Ascending aorta (tissue), 2 donors: ENCODE measurements around the gene SRSF10. TPM values are rescaled to one million over a fixed set of nuclear protein-coding genes. Genes with fewer than 3 reads are reported as not detected.

Experiments used
- DNase-seq, 2 donors: peaks; one replicate each; pipeline ENCODE4 v3.0.0-alpha.2; 2019; ENCODE audit warnings: low spot score in 2 of 2
- H3K27ac ChIP-seq, 2 donors: fragments of 200-600 bp; sonication (generic); one replicate each; pipeline ENCODE4 v1.5.1; 2016 to 2017; ENCODE audit warnings: mild to moderate bottlenecking in 1 of 2
- H3K27me3 ChIP-seq: fragments of 200-600 bp; sonication (generic); one replicate; pipeline ENCODE4 v1.5.1; 2017
- H3K36me3 ChIP-seq, 2 donors: fragments of 200-600 bp; sonication (generic); one replicate each; pipeline ENCODE4 v1.5.1; 2016
- H3K4me1 ChIP-seq, 2 donors: fragments of 200-600 bp; sonication (generic); one replicate each; pipeline ENCODE4 v1.5.1; 2016 to 2017; ENCODE audit warnings: mild to moderate bottlenecking in 1 of 2
- H3K4me3 ChIP-seq, 2 donors: fragments of 200-600 bp; sonication (generic); one replicate each; pipeline ENCODE4 v1.5.1; 2016 to 2017; ENCODE audit warnings: mild to moderate bottlenecking in 1 of 2
- H3K9me3 ChIP-seq, 2 donors: fragments of 200-600 bp; sonication (generic); one replicate each; pipeline ENCODE4 v1.5.1; 2016
- CTCF ChIP-seq, 3 experiments: fragments of 200-600 bp in 2 of 3; fragments of 450-650 bp in 1 of 3; sonication (generic) in 2 of 3; IDR thresholded peaks; one replicate each; pipeline ENCODE4 v1.5.1; 2016 to 2019; ENCODE audit warnings: antibody characterized with exemption in 3 of 3, mild to moderate bottlenecking in 1 of 3, moderate library complexity in 1 of 3
- intact Hi-C: fragments of 100-400 bp; cut with DNase I; formaldehyde crosslinking; loops from one replicate; pipeline ENCODE4 v1.15.1; 2023
- total RNA-seq: library from RNA; depleted of rRNA; stranded (reverse); fragments of >200 nt; gene quantifications from one replicate; pipeline ENCODE4 v1.1.0, GENCODE V29; 2016

SRSF10 gene
- total RNA-seq, 1 donor from 2014 or later = 80.6 TPM

DNA sequence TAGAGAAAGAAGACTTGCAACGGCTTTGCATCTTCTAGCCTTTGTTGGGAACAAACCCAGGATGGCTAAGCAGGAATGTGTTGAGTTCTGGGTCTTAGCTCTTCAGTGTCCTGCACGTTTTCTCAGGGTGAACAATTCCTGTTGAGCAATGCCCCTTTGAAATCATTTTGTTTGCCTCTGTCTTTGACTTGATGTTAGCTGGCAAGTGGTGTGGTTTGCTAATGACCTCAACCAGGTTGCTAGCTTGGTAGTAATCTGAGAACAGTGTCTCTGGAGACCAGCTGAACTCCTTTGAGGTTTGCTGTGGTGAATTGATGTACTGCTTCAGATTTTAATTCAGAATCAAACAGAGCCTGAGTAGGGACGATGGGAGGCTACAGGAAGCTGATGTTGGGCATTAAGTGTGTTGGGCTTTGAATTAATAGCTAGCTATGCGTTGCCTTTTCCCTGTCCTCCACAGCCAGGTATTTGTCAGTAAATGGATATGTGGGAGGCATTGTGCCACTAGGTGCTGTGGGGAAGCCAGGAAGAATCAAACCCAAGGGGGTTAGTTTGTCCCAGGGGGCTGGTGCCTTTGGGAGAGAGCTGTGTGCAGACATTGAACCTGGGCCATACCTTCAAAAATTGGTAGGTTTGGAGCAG, 23.3 kb upstream of the SRSF10 start:
- Histone ChIP-seq H3K27ac (peak overlapping the region in 1 of 2 donors; percentile 39), H3K36me3 (no peaks in the 10 kb centered on the region), H3K9me3 (no peaks in the 10 kb centered on the region), H3K4me1 (peaks cover 0 to 24% of the 10 kb centered on the region in 2 donors), H3K4me3 (no peak overlapping the region), H3K27me3 (no peaks in the 10 kb centered on the region)
- TF ChIP-seq CTCF (IDR thresholded peaks at IDR 0.05) = no peak
- peak in 1 of 2 donors; percentile 63 for DNase-seq
- intact Hi-C loops = loop anchor here (1.0 kb wide), 1 partner anchor 15 kb away; no protein-coding TSS in a partner anchor

DNA sequence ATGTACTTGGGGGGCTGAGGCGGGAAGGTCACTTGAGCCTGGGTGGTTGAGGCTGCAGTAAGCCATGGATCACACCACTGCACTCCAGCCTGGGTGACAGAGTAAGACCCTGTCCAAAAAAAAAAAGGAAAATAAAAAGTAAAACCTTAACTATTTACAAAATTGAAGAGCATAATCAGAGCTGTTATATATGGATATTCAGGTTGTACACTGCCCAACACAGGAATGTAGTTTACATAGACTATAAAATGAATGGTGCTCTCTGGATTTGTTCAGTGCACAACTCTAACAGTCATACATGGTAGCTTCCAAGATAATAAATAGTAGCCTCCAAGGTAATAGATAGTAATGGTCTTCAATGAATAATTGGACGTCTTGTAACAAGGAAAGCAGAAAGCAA, 22.6 kb upstream of the SRSF10 start:
- no peak for DNase-seq
- intact Hi-C loops = loop anchor here (1.0 kb wide), 1 partner anchor 16 kb away; no protein-coding TSS in a partner anchor
- H3K27me3 ChIP-seq = no peaks in the 10 kb centered on the region
- no peaks in the 10 kb centered on the region for H3K36me3 ChIP-seq
- no peak overlapping the region for H3K4me3 ChIP-seq
- H3K27ac ChIP-seq = no peak overlapping the region
- peaks cover 0 to 23% of the 10 kb centered on the region in 2 donors for H3K4me1 ChIP-seq
- no peaks in the 10 kb centered on the region for H3K9me3 ChIP-seq
- no peak for TF ChIP-seq CTCF (IDR thresholded peaks at IDR 0.05)

- H3K36me3 ChIP-seq = no peaks in the 10 kb centered on the region
- peak overlapping the region; percentile 67 to 79 for H3K27ac ChIP-seq
- no peak for DNase-seq
- peaks cover 0 to 25% of the 10 kb centered on the region in 2 donors for H3K4me1 ChIP-seq
- H3K4me3 ChIP-seq = no peak overlapping the region
- no peak for TF ChIP-seq CTCF (IDR thresholded peaks at IDR 0.05)
- no peaks in the 10 kb centered on the region for H3K27me3 ChIP-seq
- intact Hi-C loops = no loop called here
- no peaks in the 10 kb centered on the region for H3K9me3 ChIP-seq
Measured at GRCh38 chr1:23999156-23999671, 19.1 kb upstream of the SRSF10 start.

GRCh38 chr1:23997812-23998211, 17.7 kb upstream of the SRSF10 start:
- Histone ChIP-seq H3K36me3 (no peaks in the 10 kb centered on the region), H3K27me3 (no peaks in the 10 kb centered on the region), H3K9me3 (no peaks in the 10 kb centered on the region), H3K27ac (peak overlapping the region; percentile 67 to 79), H3K4me3 (no peak overlapping the region), H3K4me1 (peaks cover 0 to 17% of the 10 kb centered on the region in 2 donors)
- no peak for TF ChIP-seq CTCF (IDR thresholded peaks at IDR 0.05)
- intact Hi-C loops = no loop called here
- no peak for DNase-seq

DNA sequence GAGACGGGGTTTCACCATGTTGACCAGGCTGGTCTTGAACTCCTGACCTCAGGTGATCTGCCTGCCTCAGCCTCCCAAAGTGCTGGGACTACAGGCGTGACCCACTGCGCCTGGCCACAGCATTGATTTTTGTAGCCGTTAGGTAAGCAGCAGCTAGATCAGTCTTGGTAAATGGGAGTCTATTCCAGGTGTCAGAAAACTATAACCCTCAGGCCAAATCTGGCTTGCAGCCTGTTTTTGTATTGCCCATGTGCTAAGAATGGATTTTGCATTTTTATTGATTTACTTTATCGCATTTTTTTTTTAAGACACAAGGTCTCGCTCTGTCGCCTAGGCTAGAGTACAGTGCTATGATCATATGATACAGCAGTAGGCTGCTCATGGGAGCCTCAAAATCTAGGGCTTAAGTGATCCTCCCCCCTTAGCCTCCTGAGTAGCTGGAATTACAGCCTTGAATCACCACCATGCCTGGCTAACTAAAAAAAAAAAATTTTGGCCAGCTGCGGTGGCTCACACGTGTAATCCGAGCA, 16.6 kb upstream of the SRSF10 start:
- TF ChIP-seq CTCF (IDR thresholded peaks at IDR 0.05) = no peak
- H3K4me1 ChIP-seq = peaks cover 0 to 17% of the 10 kb centered on the region in 2 donors
- intact Hi-C loops = no loop called here
- no peak overlapping the region for H3K4me3 ChIP-seq
- H3K36me3 ChIP-seq = no peaks in the 10 kb centered on the region
- no peak overlapping the region for H3K27ac ChIP-seq
- no peaks in the 10 kb centered on the region for H3K9me3 ChIP-seq
- no peak for DNase-seq
- no peaks in the 10 kb centered on the region for H3K27me3 ChIP-seq
